ENCODE measurements around the gene BEAN1.

Gene BEAN1, protein sequence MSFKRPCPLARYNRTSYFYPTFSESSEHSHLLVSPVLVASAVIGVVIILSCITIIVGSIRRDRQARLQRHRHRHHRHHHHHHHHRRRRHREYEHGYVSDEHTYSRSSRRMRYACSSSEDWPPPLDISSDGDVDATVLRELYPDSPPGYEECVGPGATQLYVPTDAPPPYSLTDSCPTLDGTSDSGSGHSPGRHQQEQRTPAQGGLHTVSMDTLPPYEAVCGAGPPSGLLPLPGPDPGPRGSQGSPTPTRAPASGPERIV

DNA sequence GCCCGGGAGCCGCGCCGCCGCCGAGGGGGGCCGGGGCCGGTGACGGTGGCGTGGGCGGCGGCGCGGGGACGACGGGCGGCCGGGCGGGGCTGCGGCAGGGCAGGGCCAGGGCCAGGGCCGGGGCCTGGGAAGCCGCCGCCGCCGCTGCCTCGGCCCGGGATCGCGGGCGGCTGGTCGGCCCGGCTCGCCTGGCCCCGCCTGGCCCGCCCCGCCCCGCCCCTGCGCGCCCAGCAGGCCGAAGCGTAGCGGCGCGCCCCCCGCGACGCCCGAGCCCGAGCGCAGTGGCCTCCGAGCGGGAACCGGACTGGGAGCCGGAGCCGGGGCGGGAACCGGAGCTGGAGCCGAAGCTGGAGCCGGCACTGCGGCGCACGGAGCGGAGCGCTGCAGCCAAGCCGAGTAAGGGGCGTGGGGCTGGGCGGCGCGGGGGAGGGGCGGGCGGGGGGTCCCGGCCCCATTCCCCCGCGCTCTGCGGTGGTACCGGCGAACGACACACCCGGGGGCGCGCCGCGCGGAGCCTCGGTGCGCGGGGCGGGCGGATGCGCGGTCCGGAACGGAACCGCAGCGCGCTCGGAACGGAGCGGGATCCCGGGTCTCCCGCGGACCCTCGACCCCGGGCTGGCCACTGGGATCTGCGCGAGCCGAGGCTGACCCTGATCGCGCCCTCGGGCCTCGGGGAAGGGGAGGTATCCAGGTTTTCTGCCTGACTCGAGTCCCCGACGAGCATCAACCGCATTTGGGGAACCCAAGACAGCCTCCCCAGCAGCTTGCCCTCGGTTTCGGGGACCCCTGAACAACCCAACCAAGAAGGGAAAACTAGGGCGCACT is at the start of gene BEAN1:
Gene BEAN1 (plus strand): TSS at position 260 of the 825 bp plus-strand sequence. CDS start 10,382 bp downstream, outside the sequence.
- DNase-seq, result peak; percentile 51

DNA sequence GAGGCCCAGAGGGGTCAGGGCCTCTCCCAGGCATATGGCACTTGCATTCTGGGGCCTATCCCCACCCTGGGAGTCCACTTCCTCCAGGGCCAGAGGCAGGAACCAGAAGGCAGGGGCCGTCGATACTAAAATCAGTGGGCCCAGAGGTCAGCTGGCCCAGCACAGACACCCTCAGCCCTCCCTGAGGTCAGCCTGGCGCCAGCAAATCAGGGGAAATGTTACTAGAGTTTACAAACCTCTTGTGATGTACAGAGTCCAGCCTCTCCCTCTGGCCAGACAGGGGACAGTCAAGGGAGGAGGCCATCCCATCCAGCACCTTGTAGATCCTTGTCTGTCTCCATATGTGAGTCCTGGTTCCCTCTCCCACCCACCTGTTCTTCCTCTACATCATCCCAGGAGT is 49.8 kb upstream of the BEAN1 start:
- DNase-seq, result no peak

DNA sequence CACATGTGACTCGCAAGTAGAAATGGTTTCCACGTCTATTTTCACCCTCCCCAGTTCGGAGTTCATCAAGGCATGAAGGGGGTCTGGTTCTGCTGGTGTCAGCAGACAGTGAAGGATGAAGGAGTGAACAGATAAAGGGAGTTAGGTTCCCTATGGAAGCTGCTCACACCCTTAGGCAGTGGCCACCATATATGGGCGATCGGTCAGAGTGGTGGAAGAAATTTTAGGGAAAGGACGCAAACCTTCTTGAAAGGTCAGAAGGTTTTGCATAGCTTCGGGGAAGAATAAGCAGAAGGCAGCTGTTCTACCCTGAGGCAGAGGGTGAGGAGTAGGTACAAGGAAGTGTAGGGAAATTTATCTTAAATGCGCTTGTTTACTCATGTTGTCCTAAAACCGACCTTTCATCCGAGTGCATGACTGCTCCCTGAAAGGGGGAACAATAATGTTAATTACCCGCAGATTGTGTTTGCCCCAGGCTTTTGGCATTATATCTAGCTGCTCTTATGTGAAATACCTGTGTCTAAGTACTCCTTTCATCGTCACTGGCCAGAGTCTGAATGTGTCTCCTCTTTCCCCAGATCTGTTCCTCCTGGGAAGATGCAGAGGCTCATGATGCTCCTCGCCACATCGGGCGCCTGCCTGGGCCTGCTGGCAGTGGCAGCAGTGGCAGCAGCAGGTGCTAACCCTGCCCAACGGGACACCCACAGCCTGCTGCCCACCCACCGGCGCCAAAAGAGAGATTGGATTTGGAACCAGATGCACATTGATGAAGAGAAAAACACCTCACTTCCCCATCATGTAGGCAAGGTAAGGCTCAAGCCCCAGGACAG is 48.1 kb upstream of the BEAN1 start:
- DNase-seq, result peak; percentile 78

DNA sequence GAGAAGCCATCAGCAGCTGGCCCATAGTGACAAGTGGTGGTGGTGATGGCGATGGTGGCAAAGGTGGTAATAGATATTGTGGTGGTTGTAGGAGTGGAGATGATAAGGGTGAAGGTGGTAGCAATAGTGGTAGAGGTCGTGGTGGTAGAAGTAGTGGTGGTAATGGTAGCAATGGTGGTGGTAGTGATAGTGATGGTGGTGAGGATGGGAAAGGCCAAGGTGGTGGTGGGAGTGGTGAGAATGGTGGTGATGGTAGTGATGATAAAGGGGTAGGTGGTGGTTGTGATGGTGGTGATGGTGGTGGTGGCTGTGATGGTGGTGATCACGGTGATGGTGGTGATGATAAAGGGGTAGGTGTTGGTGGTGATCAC is 47.5 kb upstream of the BEAN1 start:
- DNase-seq, result no peak

DNA sequence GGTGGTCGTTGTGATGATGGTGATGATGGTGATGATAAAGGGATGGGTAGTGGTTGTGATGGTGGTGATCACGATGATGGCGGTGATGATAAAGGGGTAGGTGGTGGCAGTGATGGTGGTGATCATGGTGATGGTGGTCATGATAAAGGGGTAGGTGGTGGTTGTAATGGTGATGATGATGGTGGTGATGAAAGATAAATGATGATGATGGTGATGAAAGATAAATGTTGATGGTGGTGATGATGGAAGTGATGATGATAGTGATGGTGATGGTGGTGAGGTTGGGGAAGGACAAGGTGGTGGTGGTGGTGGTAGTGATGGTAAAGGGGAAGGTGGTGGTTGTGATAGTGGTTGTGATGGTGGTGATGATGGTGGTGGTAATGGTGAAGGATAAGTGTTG is 46.7 kb upstream of the BEAN1 start:
- no peak for DNase-seq

DNA sequence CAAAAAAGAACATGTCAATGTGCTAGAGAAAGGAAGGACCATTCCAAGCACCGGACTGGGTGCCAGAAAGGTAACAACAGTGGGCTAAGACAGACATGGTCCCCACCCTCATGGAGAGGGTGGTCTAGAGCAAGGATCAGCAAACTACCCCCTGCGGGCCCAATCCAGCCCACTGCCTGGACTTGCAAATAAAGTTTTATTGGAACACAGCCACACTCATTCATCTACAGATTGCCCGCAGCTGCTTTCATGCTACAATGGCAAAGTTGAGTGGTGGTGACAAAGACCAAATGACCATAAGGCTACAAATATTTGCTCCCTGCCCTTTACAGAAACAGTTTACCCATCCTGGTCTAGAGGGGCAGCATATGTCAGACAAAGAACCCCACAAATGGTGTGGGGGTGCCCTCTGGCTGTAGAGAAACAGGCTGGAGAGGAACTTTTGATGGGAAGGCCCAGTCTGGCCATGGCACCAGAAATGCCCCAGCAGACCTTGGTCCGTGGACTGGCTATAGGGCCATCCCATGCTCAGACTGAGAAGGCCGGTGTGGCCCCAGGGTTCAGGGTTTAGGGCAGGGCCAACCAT is 45.4 kb upstream of the BEAN1 start:
- DNase-seq, result no peak

DNA sequence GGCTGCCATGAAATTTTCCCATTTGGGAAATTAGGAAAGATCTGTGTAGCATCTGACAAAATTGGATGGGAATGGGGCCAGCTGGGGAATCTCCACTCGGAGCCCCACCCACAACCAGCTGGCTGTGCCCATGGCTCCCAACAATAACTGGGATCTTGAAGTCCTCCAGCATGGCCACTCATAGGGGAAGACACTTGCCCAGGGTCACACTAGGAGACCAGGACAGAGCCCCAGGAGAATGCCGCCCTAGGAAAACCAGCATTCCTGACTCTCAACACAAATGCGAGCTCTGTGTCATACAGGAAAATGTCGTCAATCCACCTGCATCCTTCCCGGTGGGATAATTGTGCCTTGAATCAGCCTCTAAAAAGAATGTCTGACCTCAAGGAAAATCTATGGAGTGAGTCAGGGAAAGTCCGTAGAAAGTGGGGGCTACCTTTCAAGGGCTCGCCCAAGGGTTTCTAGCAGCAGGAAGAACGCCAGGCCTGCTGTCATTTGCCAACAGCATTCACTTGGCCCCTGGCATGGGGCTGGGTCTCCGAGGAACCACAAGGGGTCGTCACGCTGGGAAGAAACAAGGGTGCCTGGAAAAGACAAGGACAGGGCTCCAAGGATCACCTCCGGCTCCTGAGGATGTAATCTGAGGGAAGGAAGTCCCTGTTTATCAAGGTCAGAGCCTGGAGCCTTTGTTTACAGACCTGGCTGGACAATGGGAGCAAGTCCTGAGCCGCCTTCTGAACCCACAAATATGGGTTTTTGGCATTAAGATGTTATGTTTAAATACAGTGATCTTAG is 44.7 kb upstream of the BEAN1 start:
- DNase-seq, result no peak

DNA sequence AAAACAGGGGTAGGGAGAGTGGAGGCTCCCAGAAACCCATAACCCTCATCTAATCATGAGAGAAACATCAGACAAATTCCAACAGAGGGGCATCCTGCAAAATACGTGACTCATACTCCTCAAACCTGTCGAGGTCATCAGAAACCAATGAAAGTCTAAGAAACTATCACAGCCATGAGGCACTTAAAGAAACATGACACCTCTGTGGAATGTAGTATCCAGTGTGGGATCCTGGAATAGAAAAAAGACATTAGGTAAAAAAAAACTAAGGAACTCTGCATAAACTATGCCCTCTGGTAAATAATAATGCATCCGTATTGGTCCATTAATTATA is 44.2 kb upstream of the BEAN1 start:
- DNase-seq, result no peak

DNA sequence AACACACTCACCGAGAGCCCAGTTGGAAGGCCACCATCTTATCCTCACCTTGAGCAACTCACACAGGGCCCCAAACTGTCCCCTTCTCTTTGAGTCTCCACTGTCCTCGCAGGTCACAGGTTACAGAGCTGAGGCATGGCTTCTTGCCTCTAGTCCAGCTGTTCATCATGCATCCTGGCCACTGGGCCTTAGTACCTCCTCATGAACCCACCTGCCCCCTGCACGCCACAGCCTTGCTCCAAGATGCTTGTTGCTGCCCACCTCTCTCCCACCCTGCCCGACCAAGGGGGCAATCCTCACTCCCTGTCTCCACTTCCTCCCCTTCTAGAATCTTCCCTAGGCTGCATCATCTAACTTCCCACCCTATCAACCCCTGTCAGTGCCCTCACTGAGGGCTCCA is 43.5 kb upstream of the BEAN1 start:
- no peak for DNase-seq

DNA sequence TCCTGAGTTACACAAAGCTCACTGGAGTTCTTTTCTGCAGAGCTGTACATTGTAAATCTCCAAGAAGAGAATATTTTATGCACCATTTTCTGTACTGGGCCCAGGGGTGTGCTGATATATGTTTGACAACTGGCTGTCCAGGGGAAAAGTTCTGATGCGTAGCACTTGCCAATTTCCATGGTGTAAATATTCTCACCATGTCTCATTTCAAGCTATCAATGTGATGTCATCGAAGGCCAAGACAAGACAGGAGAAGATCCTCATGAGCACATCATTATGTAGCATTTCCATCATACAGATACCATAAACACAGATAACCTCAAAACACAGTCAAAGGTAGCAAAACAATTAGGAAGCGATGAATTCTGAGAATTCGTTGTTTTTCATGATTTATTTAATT is 41.7 kb upstream of the BEAN1 start:
- DNase-seq, result no peak

DNA sequence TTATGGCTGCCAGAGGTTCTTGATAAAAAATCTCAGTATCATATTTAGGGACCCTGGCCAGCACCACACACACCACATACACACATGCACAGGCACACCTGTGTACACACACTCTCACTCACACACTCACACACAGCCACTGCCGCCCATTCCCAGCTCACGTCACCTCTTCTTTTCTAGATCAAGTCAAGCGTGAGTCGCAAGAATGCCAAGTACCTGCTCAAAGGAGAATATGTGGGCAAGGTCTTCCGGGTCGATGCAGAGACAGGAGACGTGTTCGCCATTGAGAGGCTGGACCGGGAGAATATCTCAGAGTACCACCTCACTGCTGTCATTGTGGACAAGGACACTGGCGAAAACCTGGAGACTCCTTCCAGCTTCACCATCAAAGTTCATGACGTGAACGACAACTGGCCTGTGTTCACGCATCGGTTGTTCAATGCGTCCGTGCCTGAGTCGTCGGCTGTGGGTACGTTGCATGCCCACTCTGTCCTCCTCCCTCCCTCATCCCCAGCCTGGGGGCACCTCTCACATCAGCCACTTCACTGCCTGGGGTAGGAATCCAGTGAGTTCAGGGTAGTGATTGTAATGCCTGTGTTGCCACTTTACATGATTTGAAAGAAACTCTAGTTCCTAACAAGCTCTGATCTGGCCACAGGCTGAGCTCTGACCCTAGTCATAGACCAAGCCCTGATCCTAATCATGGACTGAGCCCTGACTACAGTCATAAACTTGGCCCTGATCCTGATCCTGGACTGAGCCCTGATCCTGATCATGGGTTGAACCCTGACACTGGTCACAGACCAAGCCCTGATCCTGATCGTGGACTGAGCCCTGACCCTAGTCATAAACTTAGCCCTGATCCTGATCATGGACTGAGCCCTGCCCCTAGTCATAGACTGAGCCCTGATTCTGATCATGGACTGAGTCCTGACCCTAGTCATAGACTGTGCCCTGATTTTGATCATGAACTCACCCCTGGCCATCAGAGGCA is 40.2 kb upstream of the BEAN1 start:
- DNase-seq, result no peak

DNA sequence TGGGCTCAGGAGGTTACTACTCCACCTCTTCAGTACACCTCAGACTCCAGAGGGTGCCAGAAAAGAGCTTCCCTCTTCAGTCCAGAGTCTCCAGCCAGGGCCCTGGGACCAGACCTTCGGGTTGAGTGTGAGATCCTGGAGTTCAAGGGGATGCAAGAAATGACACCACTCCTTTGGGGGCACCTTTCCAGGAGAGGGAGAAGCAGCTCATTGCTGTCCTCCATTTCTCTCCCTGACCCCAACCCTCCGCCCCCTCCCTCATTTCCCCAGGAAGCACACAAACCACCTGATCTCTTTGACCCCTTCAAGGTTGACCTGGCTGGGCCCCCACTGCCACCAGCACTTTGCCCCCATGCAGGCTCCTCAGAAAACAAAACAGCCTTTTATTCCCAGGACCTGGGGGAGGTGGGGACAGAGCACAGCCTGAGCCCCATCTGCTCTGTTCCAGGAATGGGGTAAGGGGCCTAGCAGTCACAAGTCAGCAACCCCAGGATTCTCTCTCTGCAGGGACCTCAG is 39.2 kb upstream of the BEAN1 start:
- no peak for DNase-seq

DNA sequence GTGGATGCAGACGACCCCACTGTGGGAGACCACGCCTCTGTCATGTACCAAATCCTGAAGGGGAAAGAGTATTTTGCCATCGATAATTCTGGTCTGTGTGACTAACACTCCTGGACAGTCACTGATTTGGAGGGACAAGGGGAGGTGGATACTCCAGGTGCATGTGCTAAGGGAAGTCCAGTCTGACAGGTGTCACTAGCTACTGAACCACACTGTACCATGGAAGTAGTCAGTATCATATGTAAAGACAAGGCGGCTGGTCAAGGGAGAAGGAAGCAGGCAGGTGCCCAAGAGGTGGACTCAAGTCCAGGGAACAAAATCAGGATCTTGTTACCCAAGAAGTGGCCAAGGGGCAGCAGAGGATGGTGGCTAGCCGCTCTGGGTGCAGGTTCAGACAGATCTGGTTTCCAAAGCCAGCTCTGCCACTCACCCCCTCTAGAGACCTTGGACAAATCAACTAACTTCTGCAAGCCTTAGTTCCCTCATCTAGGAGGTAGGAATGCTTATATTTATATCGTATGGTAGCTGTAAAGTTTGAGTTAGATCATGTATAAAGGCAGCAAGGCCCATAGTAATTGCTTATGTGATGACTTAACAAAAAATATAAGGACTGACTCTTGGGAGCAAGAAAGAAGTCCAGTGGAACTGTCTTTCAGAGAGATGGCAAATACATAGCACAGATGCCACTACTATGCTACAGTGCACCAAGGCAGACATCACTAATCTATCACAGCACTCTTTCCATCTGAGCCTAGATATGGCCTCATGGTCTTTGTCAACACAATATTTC is 38.5 kb upstream of the BEAN1 start:
- DNase-seq, result no peak

DNA sequence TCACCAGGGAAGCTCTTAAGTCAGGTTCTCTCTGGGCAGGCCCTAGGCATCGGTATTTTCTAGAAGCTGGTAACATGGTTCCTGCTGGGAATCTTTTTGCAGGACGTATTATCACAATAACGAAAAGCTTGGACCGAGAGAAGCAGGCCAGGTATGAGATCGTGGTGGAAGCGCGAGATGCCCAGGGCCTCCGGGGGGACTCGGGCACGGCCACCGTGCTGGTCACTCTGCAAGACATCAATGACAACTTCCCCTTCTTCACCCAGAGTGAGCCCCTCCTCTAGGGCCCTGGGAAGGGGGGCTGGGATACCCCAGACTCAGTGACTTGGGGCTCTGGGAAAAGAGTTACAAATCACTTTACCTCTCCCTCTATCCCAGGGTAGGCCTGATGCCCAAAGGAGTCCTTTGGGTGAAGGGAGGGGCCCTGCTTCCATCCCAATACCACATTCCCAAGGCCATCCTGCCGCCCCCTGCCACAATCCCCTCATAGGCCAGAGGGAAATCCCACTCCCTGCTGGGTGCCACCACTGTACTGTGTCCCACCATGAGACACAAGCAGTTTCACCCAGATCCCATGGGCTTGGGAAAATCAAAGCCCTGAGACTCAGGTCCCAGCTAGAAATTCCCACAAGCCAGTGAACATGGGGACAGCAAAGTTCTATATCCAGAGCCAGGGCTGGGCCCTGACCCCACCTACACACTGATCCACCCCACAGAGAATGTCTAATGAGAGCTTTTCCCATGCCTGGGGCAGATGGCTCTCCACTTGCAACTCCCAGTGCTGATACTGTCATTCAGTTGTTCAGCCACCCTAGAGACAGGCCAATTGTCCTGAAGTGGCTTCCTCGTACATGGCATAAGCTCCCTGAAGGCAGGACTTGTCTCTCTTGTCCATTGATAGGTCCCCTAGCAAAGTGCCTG is 37.6 kb upstream of the BEAN1 start:
- no peak for DNase-seq

DNA sequence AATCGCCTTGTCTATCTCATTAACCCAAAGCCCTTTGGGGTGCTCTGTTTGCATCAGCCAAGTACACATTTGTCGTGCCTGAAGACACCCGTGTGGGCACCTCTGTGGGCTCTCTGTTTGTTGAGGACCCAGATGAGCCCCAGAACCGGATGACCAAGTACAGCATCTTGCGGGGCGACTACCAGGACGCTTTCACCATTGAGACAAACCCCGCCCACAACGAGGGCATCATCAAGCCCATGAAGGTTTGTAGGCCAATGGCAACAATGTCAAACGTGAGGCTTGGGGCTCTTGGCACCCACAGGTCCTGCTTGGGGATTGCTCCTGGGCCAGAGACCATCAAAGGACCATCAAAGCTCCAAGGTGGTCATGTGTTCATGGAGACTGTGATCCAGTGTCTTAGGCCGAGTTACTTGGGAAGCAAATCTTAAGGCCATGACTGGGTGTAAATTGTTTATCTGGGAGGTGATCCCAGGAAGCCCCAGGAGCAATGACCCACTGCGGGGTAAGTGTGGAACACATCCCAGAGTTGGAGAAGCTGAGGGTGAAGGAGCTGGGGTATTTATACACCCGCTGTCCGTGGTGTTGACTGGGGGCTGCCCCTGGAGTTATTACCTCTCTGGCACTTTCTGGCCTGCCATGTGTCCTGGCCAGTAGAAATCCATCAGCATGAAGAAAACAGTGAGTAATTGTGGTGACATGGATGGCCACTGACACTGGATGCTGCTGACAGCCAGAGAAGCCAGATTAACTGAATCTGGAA is 36.6 kb upstream of the BEAN1 start:
- DNase-seq, result no peak

DNA sequence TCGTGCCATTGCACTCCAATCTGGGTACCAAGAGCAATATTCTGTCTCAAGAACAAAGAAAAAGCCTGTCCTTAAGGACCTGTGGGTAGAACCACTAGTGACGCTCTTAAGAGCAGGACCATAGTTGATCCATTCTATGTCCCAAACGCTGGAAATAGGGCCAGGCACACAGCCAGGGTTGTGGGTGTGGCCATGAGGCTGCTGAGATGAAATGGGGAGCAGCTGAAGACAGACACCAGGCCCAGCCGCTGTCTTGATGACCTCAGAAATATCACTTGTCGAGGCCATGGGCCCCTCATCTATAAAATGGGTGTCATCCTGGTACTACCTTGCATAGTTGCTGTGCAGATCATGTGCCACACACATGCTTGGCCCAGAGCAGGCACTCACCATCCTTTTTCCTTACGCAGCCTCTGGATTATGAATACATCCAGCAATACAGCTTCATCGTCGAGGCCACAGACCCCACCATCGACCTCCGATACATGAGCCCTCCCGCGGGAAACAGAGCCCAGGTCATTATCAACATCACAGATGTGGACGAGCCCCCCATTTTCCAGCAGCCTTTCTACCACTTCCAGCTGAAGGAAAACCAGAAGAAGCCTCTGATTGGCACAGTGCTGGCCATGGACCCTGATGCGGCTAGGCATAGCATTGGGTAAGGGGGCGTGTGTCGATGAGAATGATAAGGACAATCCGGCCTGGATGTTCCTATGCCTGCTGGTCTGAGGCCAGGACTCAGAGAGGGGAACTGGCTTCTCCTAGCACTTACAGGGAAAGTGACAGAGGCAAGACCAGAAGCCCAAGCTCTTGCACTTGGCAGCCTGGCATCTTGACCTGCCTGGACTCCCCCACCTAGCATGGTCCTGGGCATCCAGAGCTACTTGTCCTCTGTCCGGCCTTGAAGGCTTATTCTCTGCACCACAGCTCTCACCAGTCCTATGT is 35.1 kb upstream of the BEAN1 start:
- DNase-seq, result no peak
